ENCODE data around the gene PSORS1C2.
"Not testable (repeated sequence)": the region's sequence is repeated elsewhere in the genome, so short reads cannot be mapped to it uniquely, and the experiment has no call there.

The PSORS1C2 gene

GRCh38 chr6:31165986-31166385 is 27.1 kb upstream of the PSORS1C2 start:
- Histone ChIP-seq H3K4me1 (no peaks in the 10 kb centered on the region), H3K4me3 (ENCODE audit: low read depth, low read length) (no peak overlapping the region), H3K9me3 (no peaks in the 10 kb centered on the region), H3K36me3 (peaks cover 6% of the 10 kb centered on the region), H3K27me3 (no peaks in the 10 kb centered on the region)
- DNase-seq = no peak
- TF ChIP-seq CTCF (IDR thresholded peaks at IDR 0.05; ENCODE audit: low read depth, low read length) = no peak

GRCh38 chr6:31165064-31165832 is 26.4 kb upstream of the PSORS1C2 start:
- not testable (repeated sequence) for H3K4me1 ChIP-seq; H3K4me3 ChIP-seq (ENCODE audit: low read depth, low read length); H3K36me3 ChIP-seq; H3K9me3 ChIP-seq; DNase-seq; H3K27me3 ChIP-seq

- not testable (repeated sequence) for H3K4me3 ChIP-seq (ENCODE audit: low read depth, low read length); H3K36me3 ChIP-seq; H3K27me3 ChIP-seq; H3K4me1 ChIP-seq; DNase-seq; H3K9me3 ChIP-seq
Measured at GRCh38 chr6:31164475-31165063, 25.7 kb upstream of the PSORS1C2 start.

GRCh38 chr6:31163922-31164321 is 25.1 kb upstream of the PSORS1C2 start:
- no peak for TF ChIP-seq CTCF (IDR thresholded peaks at IDR 0.05; ENCODE audit: low read depth, low read length)
- Histone ChIP-seq H3K4me1 (no peaks in the 10 kb centered on the region), H3K36me3 (peaks cover 6% of the 10 kb centered on the region), H3K27me3 (no peaks in the 10 kb centered on the region), H3K4me3 (ENCODE audit: low read depth, low read length) (no peak overlapping the region), H3K9me3 (no peaks in the 10 kb centered on the region)
- DNase-seq = no peak

- H3K27me3 ChIP-seq = no peaks in the 10 kb centered on the region
- H3K9me3 ChIP-seq = no peaks in the 10 kb centered on the region
- H3K4me1 ChIP-seq = no peaks in the 10 kb centered on the region
- H3K36me3 ChIP-seq = peaks cover 6% of the 10 kb centered on the region
- TF ChIP-seq CTCF (IDR thresholded peaks at IDR 0.05; ENCODE audit: low read depth, low read length) = no peak
- DNase-seq = no peak
- no peak overlapping the region for H3K4me3 ChIP-seq (ENCODE audit: low read depth, low read length)
Measured at GRCh38 chr6:31162463-31163165, 23.7 kb upstream of the PSORS1C2 start.

- peaks cover 6% of the 10 kb centered on the region for H3K36me3 ChIP-seq
- H3K27me3 ChIP-seq = no peaks in the 10 kb centered on the region
- peaks cover 2% of the 10 kb centered on the region; the same call in 1 of the 2 replicates for H3K4me1 ChIP-seq
- H3K4me3 ChIP-seq (ENCODE audit: low read depth, low read length) = no peak overlapping the region
- H3K9me3 ChIP-seq = no peaks in the 10 kb centered on the region
- TF ChIP-seq CTCF (IDR thresholded peaks at IDR 0.05; ENCODE audit: low read depth, low read length) = no peak
- no peak for DNase-seq
Measured at GRCh38 chr6:31161216-31162126, 22.6 kb upstream of the PSORS1C2 start.

All from BE2C (cell line).